ENCODE measurements around the gene WEE2.

The WEE2 gene

GRCh38 chr7:141708351-141708750 lies at the start of gene WEE2:
TSS of gene WEE2 (plus strand) at chr7:141708353. CDS start at chr7:141708759, 406 bp downstream.
- FAIRE-seq, result no peak
- DNase-seq (ENCODE audit: insufficient read length, low spot score), result no peak

GRCh38 chr7:141659501-141659900 lies 48.7 kb upstream of the WEE2 start:
- FAIRE-seq (no peak), DNase-seq (ENCODE audit: insufficient read length, low spot score) (no peak)

- FAIRE-seq, result no peak
These were observed 47.9 kb upstream of the WEE2 start for GRCh38 chr7:141660259-141660658.

GRCh38 chr7:141663081-141663849 lies 44.9 kb upstream of the WEE2 start:
- FAIRE-seq (no peak), DNase-seq (ENCODE audit: insufficient read length, low spot score) (no peak)

More at GRCh38 chr7:141660259-141660658, 47.9 kb upstream of the WEE2 start:
- DNase-seq (ENCODE audit: insufficient read length, low spot score), result no peak

DNA sequence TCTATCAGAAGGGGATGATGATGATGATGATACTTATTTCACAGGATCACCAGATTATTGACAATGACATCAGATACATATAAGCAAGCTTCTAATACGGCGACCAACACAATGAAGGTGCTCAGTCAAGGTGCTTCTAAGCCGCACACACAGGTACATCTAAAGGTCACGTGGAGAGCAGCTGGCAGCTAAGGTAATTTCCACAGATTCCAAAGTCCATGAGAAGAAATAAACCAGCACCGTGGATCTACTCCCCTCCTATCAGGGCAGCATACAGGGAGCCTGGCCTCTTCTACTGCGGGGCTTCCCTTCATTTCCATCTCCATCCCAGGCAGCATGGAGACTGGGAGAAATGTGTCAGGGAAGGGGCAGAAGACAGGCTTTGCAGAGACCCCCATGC lies 43.7 kb upstream of the WEE2 start:
- FAIRE-seq, result no peak

GRCh38 chr7:141665208-141666035 lies 42.7 kb upstream of the WEE2 start:
- DNase-seq (ENCODE audit: insufficient read length, low spot score) (no peak), FAIRE-seq (no peak)

More for the DNA sequence above, 43.7 kb upstream of the WEE2 start:
- DNase-seq (ENCODE audit: insufficient read length, low spot score), result no peak

DNA sequence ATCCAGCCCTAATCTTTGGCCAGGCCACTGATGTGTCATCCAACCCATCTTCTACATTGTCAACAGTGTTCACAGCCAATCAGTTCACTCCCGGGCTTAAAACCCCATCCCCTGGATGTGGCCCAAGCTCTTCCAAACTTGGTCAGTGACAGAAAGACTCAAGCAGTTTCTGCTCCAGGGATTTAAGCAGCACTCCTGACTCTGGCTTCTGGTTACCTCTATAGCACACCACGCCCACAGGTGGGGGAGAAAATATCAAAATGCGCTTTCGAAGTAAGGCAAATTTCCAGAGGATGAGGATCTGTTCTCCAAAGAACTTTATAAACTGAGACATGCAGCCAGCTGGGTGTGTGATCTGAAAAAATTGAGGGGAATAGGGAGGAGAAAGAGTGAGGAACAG lies 42.1 kb upstream of the WEE2 start:
- FAIRE-seq (no peak), DNase-seq (ENCODE audit: insufficient read length, low spot score) (no peak)

- DNase-seq (ENCODE audit: insufficient read length, low spot score), result no peak
- FAIRE-seq, result no peak
These were observed 39.3 kb upstream of the WEE2 start for GRCh38 chr7:141668853-141669252.

- no peak for FAIRE-seq
- DNase-seq (ENCODE audit: insufficient read length, low spot score), result no peak
These were observed 36.3 kb upstream of the WEE2 start for GRCh38 chr7:141671705-141672496.

DNA sequence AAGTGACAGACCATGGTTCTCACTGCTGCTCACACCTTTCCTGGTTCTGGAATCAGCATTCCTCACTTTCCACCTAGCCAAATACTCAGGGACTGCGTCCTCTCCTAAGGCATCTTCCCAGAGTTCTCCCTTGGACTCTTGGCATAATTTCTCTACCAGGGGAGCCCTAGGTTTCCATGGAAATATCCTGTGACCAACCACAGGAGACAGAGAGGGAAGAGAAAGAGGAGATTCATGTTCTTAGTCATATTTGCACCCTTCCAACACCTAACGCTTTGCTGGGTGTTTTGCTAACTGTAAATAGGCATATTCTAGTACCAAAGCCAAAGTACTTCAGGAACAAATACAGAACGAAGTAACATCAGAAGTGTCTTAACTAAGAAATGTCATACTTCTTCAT lies 34.8 kb upstream of the WEE2 start:
- FAIRE-seq, result no peak

DNA sequence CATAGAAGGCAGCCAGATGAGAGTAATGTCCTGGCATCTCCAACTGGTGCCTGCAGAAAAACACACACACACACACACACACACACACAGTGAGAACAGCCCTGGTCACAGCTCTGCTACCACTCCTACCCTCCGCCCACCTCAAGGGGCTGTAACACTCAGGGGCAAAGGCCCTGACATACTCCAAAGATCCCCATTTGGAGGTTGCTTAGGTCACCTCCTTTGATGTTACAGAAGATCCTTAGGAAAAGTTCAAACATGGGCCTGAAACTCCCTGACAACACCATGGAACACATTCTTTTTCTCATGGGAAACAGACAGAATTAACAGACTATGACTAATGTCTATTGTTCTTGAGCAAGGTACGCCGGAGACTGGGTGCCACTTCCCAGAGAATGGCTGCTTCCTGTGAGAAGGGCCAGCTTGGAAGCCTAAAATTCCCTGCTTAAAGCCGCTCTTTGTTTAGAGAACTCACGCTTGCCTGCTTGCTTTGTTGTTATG lies 33.9 kb upstream of the WEE2 start:
- DNase-seq (ENCODE audit: insufficient read length, low spot score) (no peak), FAIRE-seq (no peak)

More for the DNA sequence above, 34.8 kb upstream of the WEE2 start:
- DNase-seq (ENCODE audit: insufficient read length, low spot score), result no peak

GRCh38 chr7:141674702-141675101 lies 33.5 kb upstream of the WEE2 start:
- FAIRE-seq (no peak), DNase-seq (ENCODE audit: insufficient read length, low spot score) (no peak)

DNA sequence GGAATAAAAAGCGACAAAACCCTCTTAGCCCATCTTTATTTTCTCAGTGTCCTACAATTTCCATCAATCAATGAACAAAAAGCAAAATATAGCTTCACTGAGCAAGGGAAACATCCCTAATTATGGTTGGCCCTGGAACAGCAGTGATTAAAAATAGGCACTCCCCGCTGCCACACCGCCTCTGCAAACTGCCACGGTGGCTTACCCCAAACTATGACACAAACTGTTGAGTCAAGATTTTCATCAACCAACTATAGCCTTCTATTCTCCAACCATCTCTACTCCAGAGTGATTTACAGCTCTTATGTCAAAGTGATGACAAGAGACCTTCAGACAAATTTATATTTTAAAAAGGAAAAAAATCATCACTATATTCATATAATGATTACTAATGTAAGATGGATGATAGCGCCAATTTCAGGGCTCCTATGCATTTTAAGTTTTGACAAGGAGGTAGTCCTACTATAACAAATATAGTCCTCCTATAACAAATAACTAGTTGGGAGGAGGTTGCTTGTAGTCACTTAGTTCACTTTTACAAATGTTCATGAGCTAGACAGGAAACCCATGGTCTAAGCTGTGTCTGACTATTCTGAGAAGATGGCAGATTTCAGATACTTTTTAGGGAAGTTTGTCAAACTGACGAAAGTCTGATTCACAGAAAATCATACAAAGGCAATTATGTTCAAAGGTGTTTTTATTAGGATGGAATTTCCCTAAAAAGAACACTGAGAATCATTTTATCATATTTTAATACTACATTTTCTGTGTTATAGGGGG lies 32.5 kb upstream of the WEE2 start:
- no peak for DNase-seq (ENCODE audit: insufficient read length, low spot score)
- no peak for FAIRE-seq

GRCh38 chr7:141676618-141677017 lies 31.5 kb upstream of the WEE2 start:
- no peak for FAIRE-seq
- no peak for DNase-seq (ENCODE audit: insufficient read length, low spot score)

DNA sequence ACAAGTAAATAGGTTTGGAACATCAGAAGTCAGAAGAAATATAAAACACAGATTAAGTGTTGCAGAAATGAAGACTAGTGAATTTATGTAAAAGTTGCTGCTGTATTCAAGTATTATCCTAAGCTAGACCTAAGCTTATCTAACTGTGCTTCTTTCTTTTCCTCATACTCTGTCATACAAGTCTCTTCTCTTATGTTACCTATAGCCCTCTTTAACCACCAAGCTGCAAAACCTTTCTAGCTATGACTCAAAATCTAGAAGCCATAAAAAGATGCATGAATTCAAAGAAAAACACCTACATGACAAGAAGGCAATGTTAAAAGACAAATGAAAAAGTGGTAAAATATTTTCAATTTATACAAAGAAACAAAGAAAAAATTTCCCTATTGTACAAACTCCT lies 29.1 kb upstream of the WEE2 start:
- FAIRE-seq (no peak), DNase-seq (ENCODE audit: insufficient read length, low spot score) (no peak)

DNA sequence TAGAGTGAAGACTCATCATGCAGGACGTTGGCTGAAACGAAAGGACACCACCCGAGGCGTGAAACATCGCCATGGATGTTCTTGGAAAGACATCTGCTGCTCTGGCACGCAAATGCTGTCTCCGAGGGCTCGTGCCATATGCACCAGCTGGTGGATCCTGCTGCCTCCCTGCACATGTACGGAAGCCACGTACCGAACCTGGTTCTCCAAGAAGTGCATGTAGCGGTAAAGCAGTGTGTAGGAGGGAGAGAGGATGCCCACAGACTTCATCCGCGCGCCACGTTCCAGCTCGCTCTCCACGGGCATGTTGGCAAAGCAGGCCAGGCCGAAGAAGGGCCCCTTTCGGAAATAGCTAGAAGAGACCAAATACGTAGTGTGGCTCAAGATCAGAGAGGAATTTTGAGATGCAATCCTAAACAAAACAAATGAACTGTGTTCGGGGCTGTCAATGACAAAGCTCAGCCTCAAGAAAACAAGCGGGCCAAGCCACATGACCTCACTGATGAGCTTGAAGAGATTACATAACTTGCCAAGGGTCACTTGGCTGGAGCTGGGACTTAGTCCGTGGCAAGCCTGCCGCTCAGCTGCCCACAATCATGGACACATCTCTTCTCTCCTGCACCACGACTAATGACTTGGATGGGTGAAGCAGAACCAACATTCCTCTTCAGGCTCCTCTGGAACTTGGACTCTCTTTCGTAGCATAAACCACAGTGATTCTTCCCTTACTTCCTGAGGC lies 22.7 kb upstream of the WEE2 start:
- no peak for DNase-seq (ENCODE audit: insufficient read length, low spot score)
- FAIRE-seq, result no peak

GRCh38 chr7:141686074-141686473 lies 22.1 kb upstream of the WEE2 start:
- DNase-seq (ENCODE audit: insufficient read length, low spot score), result no peak
- FAIRE-seq, result no peak

GRCh38 chr7:141686670-141687069 lies 21.5 kb upstream of the WEE2 start:
- no peak for FAIRE-seq

GRCh38 chr7:141688043-141688442 lies 20.1 kb upstream of the WEE2 start:
- DNase-seq (ENCODE audit: insufficient read length, low spot score), result no peak
- no peak for FAIRE-seq

More at GRCh38 chr7:141686670-141687069, 21.5 kb upstream of the WEE2 start:
- no peak for DNase-seq (ENCODE audit: insufficient read length, low spot score)
